GM12872 (cell line): ENCODE data around the gene SFXN5.

Experiments
- CTCF ChIP-seq: IDR thresholded peaks from 3 replicates; pipeline ENCODE4 v1.5.1; 2011; ENCODE audit warnings: low read depth, mild to moderate bottlenecking, low read length, moderate library complexity; ENCODE audit not compliant: insufficient read depth

SFXN5 gene

DNA sequence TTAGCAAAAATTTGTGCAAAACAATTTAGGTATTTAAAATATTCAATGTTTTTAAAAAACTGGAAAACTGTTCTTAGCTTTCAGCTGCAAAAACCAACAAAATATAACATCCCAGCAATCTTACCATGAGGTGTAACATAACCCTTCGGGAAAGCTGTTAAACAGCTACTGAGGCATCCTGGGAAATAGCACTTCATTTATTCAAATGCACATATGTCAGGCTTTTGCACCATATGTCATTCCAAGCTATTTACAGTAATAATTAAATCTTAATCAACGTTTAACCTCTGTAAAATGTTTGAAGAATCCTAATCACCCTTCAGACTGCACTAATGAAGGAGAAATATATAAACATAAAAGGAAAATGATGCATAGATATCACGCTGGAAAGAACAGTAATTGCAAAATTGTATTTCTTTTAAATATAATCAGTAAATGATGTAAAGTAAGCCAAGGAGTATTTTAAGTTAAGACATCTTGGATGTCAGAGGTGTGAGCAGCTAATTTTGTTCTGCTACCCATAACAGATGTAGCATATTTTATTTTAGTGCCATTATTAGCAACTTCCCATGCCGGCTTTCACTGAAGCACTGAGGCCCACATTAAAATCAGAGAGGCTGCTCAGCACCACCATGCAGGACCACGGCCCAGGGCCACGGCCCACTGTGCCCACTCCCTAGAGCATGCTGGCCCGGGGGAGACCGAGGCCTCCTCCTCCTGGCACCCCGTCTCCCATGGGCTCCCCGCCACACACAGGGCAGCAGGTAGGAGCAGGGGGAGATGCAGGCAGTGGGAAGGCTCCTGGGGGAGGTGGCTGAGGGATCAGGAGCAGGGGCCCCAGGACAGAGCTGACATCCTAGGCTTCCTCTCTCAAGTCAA lies 123.3 kb downstream of the SFXN5 start:
- no peak for TF ChIP-seq CTCF

- TF ChIP-seq CTCF, result no peak
These were observed 125.0 kb downstream of the SFXN5 start for GRCh38 chr2:72946466-72946865.

GRCh38 chr2:72945450-72946019 lies 126.0 kb downstream of the SFXN5 start:
- TF ChIP-seq CTCF, result no peak

DNA sequence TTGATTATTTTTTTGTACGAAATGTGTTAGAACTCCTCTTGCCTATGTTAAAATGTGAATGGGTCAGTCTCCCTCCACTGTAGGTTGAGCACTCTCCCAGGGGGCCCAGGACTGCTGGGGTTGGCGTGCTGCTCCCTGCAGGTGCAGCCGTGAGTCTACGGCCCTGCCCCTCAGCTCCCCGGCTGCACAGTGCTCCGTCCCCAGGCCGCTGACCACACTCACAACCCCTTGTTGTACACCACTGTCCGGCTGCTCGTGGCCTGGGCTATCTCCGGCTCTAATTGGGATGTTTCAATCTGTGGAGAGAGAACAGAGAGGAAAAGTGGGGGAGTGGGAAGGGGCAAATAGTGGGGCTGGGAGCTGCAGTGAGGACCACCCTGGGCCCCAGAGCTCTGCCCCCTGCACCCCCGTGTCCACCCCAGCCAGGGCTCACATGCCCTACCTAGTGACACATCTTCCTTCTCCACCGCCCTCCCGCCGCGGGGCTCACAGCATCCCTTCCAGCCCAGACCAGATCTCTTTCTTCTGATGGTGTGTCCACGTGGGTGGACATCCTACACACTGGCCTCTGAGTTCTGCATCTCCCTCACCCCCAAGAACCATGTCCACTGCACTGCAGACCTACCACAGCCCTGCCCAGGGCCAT lies 126.6 kb downstream of the SFXN5 start:
- TF ChIP-seq CTCF, result no peak

DNA sequence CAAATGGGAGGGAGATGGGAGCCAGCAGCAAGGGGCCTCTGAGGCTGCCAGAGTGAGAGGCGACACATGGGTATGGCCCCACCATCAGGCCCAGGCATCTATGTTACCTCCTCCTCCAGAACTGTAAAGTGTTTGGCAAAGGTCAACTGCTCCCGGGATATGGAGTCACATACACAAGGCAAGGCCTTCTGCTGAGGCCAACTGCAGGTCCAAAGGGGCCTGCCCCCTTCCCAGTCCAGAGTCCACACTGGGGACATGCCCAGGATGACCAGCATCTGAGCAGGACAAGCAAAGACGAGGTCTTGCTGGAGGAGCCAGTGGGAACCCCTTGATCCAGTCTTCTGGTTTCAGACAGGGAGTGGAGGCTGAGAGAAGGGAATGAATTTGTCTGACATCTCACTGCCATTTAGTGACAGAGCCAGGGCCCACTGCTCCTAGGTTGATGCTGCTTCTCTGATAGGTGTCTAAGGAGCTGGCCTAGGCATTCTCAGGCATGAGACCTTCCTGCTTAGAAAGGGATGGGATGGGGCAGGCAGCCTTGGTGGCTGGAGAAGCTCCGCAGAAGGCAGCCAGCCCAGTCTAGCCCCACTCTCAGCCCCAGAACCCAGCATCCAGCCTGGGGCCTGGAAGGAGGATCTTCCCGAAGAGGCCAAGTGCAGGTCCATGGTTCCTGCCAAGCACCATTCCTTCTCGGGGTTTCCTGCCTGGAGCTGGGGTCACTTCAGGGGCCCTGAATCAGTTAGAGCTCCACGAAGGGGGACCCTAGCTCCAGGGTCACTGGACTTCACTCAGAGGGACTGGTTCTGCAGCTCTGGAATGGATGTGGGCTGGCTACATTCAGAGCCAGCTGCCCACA lies 127.7 kb downstream of the SFXN5 start:
- no peak for TF ChIP-seq CTCF

- TF ChIP-seq CTCF, result no peak
These were observed 128.6 kb downstream of the SFXN5 start for GRCh38 chr2:72942881-72943418.

DNA sequence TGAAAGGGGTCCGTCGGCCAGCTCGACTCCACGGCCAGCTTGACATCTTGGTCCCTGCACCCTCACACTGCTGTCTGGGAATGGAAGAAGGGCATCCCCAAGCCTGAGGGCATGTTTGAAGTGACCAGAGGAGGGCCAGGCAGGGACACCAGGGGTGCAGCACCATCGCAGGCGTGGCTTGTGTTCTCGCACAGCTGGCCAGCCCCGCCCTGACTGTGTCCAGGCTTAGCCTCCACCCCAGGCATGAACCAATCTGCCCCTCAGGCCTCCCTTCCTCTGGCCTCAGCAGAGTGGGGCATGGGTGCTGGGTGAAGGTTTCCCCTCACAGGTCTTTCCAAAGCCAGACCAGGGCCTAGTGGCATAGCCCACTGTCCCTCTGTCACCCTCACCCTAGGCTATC lies 129.2 kb downstream of the SFXN5 start:
- no peak for TF ChIP-seq CTCF
